Osteoblast (primary cell): Measurements from ENCODE around the gene KCNQ1. TPM values are rescaled to one million over a fixed set of nuclear protein-coding genes. Genes with fewer than 3 reads are reported as not detected.
A peak's percentile ranks its signal among the peaks of the same experiment; 100 is the strongest.

Experiments
- DNase-seq: peaks from one replicate; pipeline ENCODE4 v3.0.0; 2011; ENCODE audit warnings: low spot score, mixed read lengths; ENCODE audit not compliant: insufficient read length; ENCODE audit errors: missing footprints
- H2AFZ ChIP-seq: 2 replicates; pipeline ENCODE4 v1.6.0; 2011; ENCODE audit warnings: mild to moderate bottlenecking, low read length
- H3K27ac ChIP-seq: 2 replicates; pipeline ENCODE4 v1.5.1; 2011; ENCODE audit warnings: mild to moderate bottlenecking, low read depth, low read length, moderate library complexity
- H3K27me3 ChIP-seq: 2 replicates; pipeline ENCODE4 v1.6.0; 2012; ENCODE audit warnings: mild to moderate bottlenecking, control low read depth, inconsistent platforms, low read length, moderate library complexity; ENCODE audit not compliant: insufficient read depth
- H3K36me3 ChIP-seq: 2 replicates; pipeline ENCODE4 v1.5.1; 2011; ENCODE audit warnings: mild to moderate bottlenecking, low read length, control low read depth, moderate library complexity; ENCODE audit not compliant: insufficient read depth
- H3K4me1 ChIP-seq: 2 replicates; pipeline ENCODE4 v1.5.1; 2011; ENCODE audit warnings: mild to moderate bottlenecking, low read length, control low read depth, moderate library complexity; ENCODE audit not compliant: insufficient read depth
- H3K4me2 ChIP-seq: 2 replicates; pipeline ENCODE4 v1.6.0; 2011; ENCODE audit warnings: mild to moderate bottlenecking, low read length; ENCODE audit not compliant: insufficient read depth
- H3K4me3 ChIP-seq: fragments of 200-600 bp; sonication (generic); 3 replicates; pipeline ENCODE4 v1.5.1; 2012; ENCODE audit warnings: mild to moderate bottlenecking, low read length, inconsistent platforms; ENCODE audit not compliant: insufficient read depth
- H3K79me2 ChIP-seq: 2 replicates; pipeline ENCODE4 v1.6.0; 2012; ENCODE audit warnings: mild to moderate bottlenecking, low read length, control low read depth, inconsistent platforms; ENCODE audit not compliant: insufficient read depth
- H3K9me3 ChIP-seq: 2 replicates; pipeline ENCODE4 v1.5.1; 2011; ENCODE audit warnings: low read depth, low read length, control low read depth
- H4K20me1 ChIP-seq: 2 replicates; pipeline ENCODE4 v1.6.0; 2012; ENCODE audit warnings: mild to moderate bottlenecking, low read length, control low read depth; ENCODE audit not compliant: insufficient read depth
- total RNA-seq: library from RNA; depleted of rRNA; stranded (reverse); fragments of >200 nt; gene quantifications from 2 replicates; pipeline ENCODE4 v1.2.3, GENCODE V29; 2012
- TF ChIP-seq, protein P1 (sequence below): IDR thresholded peaks from 2 replicates; pipeline ENCODE4 v1.5.1; 2011; ENCODE audit warnings: mild to moderate bottlenecking, low read depth, low read length, moderate library complexity; ENCODE audit errors: extremely low read depth

KCNQ1 gene
- total RNA-seq, 1 donor: not detected

DNA sequence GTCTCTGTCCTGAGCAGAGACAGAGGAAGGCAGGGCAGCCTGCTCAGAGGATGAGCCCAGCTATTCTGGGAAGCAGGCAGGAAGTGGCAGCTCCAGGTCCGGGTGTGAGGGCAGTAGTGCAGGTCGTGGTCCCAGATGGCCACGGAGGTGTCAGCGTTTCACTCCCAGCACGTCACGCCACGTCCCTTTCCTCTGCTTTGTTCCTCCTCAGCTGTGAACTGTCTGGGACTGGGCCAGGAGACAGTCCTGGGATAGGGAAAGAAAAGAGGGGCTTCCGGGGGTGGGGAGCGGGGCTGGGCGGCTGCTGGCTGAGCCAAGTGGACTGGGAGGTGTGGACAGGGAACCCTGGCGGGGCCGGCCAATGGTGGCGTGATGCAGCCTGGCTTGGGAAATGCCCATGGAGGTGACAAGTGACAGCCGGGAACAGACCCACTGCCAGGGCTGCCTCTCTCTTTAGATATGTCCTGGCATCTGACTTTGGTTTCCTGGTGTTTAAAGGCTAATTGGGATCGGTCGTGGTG is 64.7 kb downstream of the KCNQ1 start:
- H3K79me2 ChIP-seq: no peaks in the 10 kb centered on the region
- no peak overlapping the region for H2AFZ ChIP-seq
- H3K27ac ChIP-seq: no peak overlapping the region
- H4K20me1 ChIP-seq: no peaks in the 10 kb centered on the region
- DNase-seq: peak; percentile 71
- H3K27me3 ChIP-seq: peaks cover 18% of the 10 kb centered on the region
- TF ChIP-seq, protein P1, sequence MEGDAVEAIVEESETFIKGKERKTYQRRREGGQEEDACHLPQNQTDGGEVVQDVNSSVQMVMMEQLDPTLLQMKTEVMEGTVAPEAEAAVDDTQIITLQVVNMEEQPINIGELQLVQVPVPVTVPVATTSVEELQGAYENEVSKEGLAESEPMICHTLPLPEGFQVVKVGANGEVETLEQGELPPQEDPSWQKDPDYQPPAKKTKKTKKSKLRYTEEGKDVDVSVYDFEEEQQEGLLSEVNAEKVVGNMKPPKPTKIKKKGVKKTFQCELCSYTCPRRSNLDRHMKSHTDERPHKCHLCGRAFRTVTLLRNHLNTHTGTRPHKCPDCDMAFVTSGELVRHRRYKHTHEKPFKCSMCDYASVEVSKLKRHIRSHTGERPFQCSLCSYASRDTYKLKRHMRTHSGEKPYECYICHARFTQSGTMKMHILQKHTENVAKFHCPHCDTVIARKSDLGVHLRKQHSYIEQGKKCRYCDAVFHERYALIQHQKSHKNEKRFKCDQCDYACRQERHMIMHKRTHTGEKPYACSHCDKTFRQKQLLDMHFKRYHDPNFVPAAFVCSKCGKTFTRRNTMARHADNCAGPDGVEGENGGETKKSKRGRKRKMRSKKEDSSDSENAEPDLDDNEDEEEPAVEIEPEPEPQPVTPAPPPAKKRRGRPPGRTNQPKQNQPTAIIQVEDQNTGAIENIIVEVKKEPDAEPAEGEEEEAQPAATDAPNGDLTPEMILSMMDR: no peak
- no peak overlapping the region for H3K4me3 ChIP-seq
- H3K4me2 ChIP-seq: no peak overlapping the region
- no peaks in the 10 kb centered on the region for H3K4me1 ChIP-seq
- no peaks in the 10 kb centered on the region for H3K9me3 ChIP-seq
- H3K36me3 ChIP-seq: no peaks in the 10 kb centered on the region

DNA sequence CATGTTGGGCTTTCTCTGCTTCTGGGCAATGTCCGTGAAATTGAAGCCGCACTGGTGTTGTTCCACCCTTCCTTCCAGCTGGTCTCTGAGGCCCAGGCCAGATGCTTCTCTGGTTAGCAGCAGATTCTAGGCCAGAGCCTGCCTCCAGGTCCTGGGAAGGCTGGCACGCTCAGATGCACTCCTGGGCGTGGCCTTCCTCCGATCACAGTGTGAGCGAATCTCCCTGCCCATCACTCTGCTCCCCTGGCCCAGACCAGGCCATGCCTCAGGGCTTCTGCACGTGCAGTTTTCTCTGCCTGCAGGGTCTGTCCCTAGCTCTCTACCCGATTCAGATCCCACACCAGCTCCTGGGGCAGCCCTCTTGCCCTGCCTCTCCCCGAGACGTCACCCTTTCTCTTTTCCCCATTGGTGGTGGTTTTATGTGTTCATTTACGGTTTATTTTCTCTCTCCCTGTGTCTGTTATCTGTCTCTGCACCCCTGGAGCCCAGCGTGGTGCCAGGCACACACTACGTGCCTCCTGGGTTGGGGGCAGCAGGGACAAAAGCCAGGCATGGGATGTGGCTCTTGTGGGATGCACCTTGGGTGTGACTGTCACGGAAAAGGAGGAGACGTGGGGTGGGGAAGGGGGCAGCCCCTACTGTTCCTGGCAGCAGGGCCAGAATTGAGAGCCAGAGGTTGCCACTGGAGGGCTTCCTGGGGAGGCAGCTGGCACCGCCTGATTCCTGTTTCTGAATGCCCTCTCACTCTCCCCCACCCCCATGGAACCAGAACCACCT is 66.0 kb downstream of the KCNQ1 start:
- no peaks in the 10 kb centered on the region for H3K9me3 ChIP-seq
- no peak overlapping the region for H3K27ac ChIP-seq
- no peak overlapping the region for H2AFZ ChIP-seq
- no peaks in the 10 kb centered on the region for H3K79me2 ChIP-seq
- no peaks in the 10 kb centered on the region for H3K36me3 ChIP-seq
- DNase-seq: peak; percentile 79
- H3K4me3 ChIP-seq: no peak overlapping the region
- TF ChIP-seq, protein P1: no peak
- peaks cover 13% of the 10 kb centered on the region for H3K27me3 ChIP-seq
- no peaks in the 10 kb centered on the region for H4K20me1 ChIP-seq
- no peak overlapping the region for H3K4me2 ChIP-seq
- H3K4me1 ChIP-seq: no peaks in the 10 kb centered on the region

DNA sequence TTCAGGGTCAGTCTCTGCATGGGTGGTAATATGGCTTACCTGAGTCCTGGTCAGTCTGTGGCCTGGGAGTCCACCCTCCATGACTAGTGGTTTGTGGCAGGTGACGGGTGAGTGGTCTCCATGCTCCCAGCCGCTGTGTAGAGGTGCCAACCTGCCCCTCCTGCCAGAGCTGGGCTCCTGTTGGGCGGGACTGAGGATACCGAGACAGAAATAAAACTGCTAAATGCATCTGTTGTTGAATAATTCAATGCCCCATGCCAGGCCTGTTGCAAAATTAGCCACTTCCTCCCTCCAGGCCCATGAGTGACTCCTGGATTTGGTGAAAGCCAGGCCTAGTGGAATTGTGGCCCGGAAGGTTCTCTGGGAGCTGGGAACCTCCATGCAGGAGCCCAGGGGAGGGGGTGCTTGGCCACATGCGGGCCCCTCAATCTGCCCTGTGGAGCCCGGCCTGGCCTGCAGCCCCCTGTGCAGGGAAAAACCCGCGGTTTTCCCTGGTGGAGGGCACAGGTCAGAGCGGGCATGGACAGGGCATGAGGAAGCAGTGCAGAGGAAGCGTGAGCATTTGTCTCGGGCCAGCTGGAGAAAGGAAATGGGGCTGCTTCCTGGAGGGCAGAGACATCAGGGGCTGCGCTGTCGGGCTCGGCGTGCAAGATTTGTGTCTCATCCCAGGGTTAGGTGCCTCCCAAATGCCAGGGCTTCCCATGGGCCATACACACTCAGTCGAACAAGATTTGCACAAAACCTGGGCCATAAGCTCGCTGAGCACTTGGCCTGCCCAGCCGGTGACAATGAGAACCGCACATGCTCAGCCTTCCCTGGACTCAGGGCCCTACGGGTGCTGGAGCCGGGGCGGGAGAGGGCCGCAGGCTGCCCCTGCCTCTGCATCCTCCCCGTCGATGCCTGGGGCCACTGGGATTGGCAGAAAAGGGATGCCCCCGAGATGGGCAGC is 66.9 kb downstream of the KCNQ1 start:
- peaks cover 12% of the 10 kb centered on the region for H3K27me3 ChIP-seq
- H3K9me3 ChIP-seq: no peaks in the 10 kb centered on the region
- no peak overlapping the region for H3K27ac ChIP-seq
- H4K20me1 ChIP-seq: no peaks in the 10 kb centered on the region
- no peak overlapping the region for H3K4me3 ChIP-seq
- H3K4me2 ChIP-seq: no peak overlapping the region
- no peaks in the 10 kb centered on the region for H3K79me2 ChIP-seq
- TF ChIP-seq, protein P1: no peak
- no peaks in the 10 kb centered on the region for H3K4me1 ChIP-seq
- H3K36me3 ChIP-seq: no peaks in the 10 kb centered on the region
- peak; percentile 71 for DNase-seq
- no peak overlapping the region for H2AFZ ChIP-seq
